HEK293T (cell line): Measurements from ENCODE around the gene MLLT10.

Experiments
- CTCF ChIA-PET: fragments of 350-600 bp; formaldehyde crosslinking; extraction: SDS; loops from one replicate; lab custom pipeline; 2021; ENCODE audit warnings: antibody characterized with exemption, inconsistent platforms; lab: Yijun Ruan, JAX
- POLR2A ChIA-PET: fragments of 350-600 bp; formaldehyde crosslinking; extraction: SDS; loops from one replicate; lab custom pipeline; 2020; ENCODE audit warnings: antibody characterized with exemption, inconsistent platforms; lab: Yijun Ruan, JAX
- DNase-seq: peaks from one replicate; pipeline ENCODE4 v3.0.0; 2012; ENCODE audit warnings: mixed read lengths; ENCODE audit errors: extremely low spot score
- ARNT ChIP-seq: fragments of 450-650 bp; IDR thresholded peaks from 2 replicates; pipeline ENCODE4 v1.6.1; 2017; ENCODE audit warnings: mild to moderate bottlenecking
- BHLHE40 ChIP-seq: fragments of 450-650 bp; IDR thresholded peaks from 2 replicates; pipeline ENCODE4 v1.6.1; 2016; ENCODE audit warnings: mild to moderate bottlenecking, moderate library complexity, borderline replicate concordance
- CTBP1 ChIP-seq: fragments of 450-650 bp; IDR thresholded peaks from 2 replicates; pipeline ENCODE4 v1.6.1; 2016; ENCODE audit warnings: borderline replicate concordance
- ELF4 ChIP-seq: fragments of 450-650 bp; IDR thresholded peaks from 2 replicates; pipeline ENCODE4 v1.6.1; 2017; ENCODE audit warnings: antibody characterized with exemption
- FOXA1 ChIP-seq: fragments of 450-650 bp; IDR thresholded peaks from 2 replicates; pipeline ENCODE4 v1.6.1; 2016; ENCODE audit warnings: mild to moderate bottlenecking
- FOXK2 ChIP-seq: fragments of 450-650 bp; IDR thresholded peaks from 2 replicates; pipeline ENCODE4 v1.6.1; 2016; ENCODE audit warnings: mild to moderate bottlenecking
- FOXM1 ChIP-seq: fragments of 450-650 bp; IDR thresholded peaks from 2 replicates; pipeline ENCODE4 v1.6.1; 2017; ENCODE audit warnings: mild to moderate bottlenecking, borderline replicate concordance
- HDGF ChIP-seq: fragments of 450-650 bp; IDR thresholded peaks from 2 replicates; pipeline ENCODE4 v1.6.1; 2017; ENCODE audit warnings: antibody characterized with exemption, borderline replicate concordance
- L3MBTL2 ChIP-seq: fragments of 450-650 bp; conservative IDR thresholded peaks from 2 replicates; pipeline ENCODE4 v1.6.1; 2016; ENCODE audit warnings: mild to moderate bottlenecking
- LEF1 ChIP-seq: fragments of 450-650 bp; IDR thresholded peaks from 2 replicates; pipeline ENCODE4 v1.6.1; 2017; ENCODE audit warnings: mild to moderate bottlenecking, borderline replicate concordance
- NFRKB ChIP-seq: fragments of 450-650 bp; IDR thresholded peaks from 2 replicates; pipeline ENCODE4 v1.6.1; 2016; ENCODE audit warnings: mild to moderate bottlenecking, moderate library complexity
- SP1 ChIP-seq: fragments of 450-650 bp; IDR thresholded peaks from 2 replicates; pipeline ENCODE4 v1.6.1; 2017
- SUZ12 ChIP-seq: fragments of 450-650 bp; IDR thresholded peaks from 2 replicates; pipeline ENCODE4 v1.6.1; 2016; ENCODE audit warnings: mild to moderate bottlenecking
- TARDBP ChIP-seq: fragments of 450-650 bp; IDR thresholded peaks from 2 replicates; pipeline ENCODE4 v1.6.1; 2016
- ZNF384 ChIP-seq: fragments of 450-650 bp; IDR thresholded peaks from 2 replicates; pipeline ENCODE4 v1.6.1; 2016
- TF ChIP-seq, protein P1 (sequence below): fragments of 450-650 bp; IDR thresholded peaks from 2 replicates; pipeline ENCODE4 v1.6.1; 2016

The MLLT10 gene

DNA sequence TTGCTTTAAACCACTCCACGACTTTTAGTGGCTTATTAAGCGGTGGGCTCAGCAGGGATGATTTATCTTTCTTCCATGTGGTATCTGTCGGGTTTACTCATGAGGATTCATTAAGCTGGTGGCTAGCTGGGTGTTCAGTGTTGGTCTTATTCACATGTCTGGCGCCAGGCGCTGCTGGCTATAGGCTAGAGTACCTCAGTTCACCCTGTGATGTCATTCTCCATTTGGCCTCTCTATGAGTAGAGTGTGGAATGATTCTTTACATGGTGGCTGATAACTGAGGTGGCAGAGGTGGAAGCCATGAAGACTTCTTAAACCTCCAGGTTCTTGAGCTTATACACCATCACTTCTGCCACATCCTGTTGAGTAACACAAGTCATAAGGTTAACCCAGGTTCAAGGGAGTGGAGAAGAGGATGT, 115.4 kb downstream of the MLLT10 start:
- POLR2A ChIA-PET: no interaction called here
- TF ChIP-seq SP1 (no peak), FOXA1 (no peak), ZNF384 (no peak), BHLHE40 (no peak), HDGF (no peak), L3MBTL2 (no peak), SUZ12 (no peak)
- TF ChIP-seq, protein P1, sequence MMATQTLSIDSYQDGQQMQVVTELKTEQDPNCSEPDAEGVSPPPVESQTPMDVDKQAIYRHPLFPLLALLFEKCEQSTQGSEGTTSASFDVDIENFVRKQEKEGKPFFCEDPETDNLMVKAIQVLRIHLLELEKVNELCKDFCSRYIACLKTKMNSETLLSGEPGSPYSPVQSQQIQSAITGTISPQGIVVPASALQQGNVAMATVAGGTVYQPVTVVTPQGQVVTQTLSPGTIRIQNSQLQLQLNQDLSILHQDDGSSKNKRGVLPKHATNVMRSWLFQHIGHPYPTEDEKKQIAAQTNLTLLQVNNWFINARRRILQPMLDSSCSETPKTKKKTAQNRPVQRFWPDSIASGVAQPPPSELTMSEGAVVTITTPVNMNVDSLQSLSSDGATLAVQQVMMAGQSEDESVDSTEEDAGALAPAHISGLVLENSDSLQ: peak; percentile 81
- CTCF ChIA-PET: no interaction called here
- DNase-seq: no peak

DNA sequence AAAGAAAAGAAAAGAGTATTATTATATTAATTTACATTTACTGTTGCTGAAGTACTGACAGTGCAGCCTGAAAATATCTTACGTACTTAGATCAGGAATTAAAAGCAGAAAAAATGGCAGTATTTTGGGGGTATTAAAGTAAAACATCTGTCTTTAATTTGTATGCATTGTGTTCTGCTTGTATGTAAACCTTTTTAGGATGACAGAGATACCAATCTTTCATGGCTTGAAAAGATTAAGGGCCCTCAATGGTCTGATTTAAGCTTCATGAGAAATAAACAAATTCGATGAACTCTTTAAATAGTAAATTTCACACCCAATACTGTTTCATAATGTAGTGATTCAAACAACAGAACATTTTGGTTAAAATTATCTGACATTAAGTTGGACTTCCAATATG, 116.3 kb downstream of the MLLT10 start:
- ChIA-PET POLR2A (no interaction called here), CTCF (no interaction called here)
- DNase-seq: no peak
- TF ChIP-seq LEF1 (no peak), FOXM1 (no peak), ELF4 (no peak), SP1 (no peak)

DNA sequence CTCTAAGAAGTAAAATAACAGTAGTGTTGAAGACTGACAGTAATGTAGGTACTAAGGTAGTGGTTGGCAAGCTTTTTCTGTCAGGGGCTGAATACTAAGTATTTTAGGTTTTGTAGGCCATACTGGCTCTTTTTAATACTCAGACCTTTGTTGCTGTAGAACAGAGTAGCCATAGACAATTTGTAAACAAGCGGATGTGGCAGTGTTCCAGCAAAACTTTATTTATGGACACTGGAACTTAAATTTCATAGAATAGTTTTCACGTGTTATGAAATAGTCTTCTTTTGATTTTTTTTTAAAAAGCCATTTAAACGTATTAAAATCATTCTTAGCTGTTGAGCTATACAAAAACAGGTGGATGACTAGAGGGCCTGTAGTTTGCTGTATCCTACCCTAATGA, 121.2 kb downstream of the MLLT10 start:
- POLR2A ChIA-PET: no interaction called here
- CTCF ChIA-PET: interaction anchor here (0.6 kb wide), 1 partner anchor 11 kb away, joined by 3 read pairs; no protein-coding TSS in a partner anchor
- no peak for DNase-seq
- TF ChIP-seq ELF4 (no peak), HDGF (no peak), SP1 (no peak), FOXA1 (no peak), FOXM1 (no peak), BHLHE40 (no peak), NFRKB (no peak)
- TF ChIP-seq, protein P1: no peak

DNA sequence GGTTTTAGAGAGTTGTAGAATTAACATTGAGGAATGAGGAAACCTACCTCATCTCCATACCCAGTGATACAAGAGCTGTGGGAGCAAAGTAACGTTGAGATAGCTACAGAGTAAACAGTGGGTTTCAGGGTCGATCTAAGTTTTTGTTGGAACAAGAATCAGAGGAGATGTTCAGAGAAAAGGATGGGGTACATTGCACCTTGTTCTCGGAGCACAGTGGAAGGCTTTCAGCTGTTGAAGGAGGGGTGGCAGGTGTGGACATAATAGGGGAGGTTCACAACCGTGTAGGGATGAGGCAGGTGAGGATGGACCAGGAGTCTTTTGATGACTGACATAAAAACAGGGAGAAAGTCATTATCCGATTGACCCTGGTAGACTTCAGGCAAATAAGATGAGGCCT, 121.7 kb downstream of the MLLT10 start:
- CTCF ChIA-PET: interaction anchor here (0.6 kb wide), 1 partner anchor 11 kb away, joined by 3 read pairs; no protein-coding TSS in a partner anchor
- no peak for DNase-seq
- TF ChIP-seq CTBP1 (no peak), LEF1 (no peak), SUZ12 (no peak), BHLHE40 (no peak), L3MBTL2 (no peak), ZNF384 (no peak), TARDBP (no peak)
- TF ChIP-seq, protein P1: no peak
- POLR2A ChIA-PET: no interaction called here

DNA sequence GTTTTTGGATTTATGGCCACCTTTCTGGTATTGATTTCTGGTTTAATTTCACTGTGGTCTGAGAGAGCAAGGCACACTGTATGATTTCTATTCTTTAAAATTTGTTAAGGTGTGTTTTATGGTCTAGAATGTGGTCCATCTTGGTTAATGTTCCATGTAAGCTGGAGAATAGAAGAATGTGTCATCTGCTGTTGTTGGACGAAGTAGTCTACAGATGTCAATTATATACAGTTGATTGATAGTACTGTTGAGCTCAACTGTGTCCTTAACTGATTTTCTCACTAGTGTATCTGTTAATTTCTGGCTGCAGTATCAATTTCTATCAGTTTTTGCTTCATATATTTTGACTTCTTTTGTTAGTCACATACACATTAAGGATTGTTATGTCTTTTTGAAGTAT, 127.1 kb downstream of the MLLT10 start:
- CTCF ChIA-PET: no interaction called here
- POLR2A ChIA-PET: no interaction called here
- TF ChIP-seq, protein P1: peak; percentile 52
- no peak for TF ChIP-seq LEF1

DNA sequence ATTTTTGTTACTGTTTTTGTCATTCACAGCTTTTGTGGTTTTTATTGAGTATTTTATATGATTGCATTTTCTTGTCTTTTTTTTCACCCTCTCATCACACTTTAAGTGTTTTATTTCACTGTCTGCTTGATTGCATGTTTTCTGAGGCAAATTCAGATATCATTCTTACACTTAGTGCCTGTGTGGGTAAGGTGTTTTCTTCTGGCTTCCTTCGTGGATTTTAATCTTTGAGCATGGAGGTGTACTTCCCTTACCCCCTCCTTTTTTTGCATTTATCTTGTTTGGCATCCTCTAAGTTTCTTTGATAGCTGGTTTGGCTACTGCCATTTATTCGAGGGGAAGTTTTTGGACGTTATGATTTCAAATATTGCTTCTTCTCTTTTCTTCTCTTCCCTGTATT, 127.9 kb downstream of the MLLT10 start:
- POLR2A ChIA-PET: no interaction called here
- TF ChIP-seq FOXA1 (no peak), BHLHE40 (no peak), HDGF (no peak), ZNF384 (no peak)
- TF ChIP-seq, protein P1: no peak
- no peak for DNase-seq
- CTCF ChIA-PET: no interaction called here

More for the DNA sequence above, 127.1 kb downstream of the MLLT10 start:
- DNase-seq: no peak

DNA sequence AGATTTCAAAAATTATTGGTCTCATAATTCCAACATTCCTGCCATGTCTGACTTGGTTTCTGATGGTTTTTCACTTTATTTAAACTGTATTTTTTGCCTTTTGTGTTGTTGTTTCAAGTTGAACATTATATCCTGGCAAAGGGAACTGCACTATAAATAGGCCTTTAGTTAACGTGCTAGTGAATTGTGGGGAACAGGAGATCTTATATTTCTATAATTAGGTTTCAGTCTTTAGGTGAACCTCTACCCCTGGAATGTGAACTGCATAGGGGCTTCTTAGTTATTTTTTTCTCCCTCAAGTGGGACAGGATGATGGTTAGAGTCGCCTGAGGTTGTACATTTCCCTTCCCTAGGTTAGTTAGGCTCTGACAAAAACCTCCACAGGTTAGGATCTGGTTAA, 128.6 kb downstream of the MLLT10 start:
- TF ChIP-seq SP1 (no peak), ARNT (no peak), ZNF384 (no peak), FOXM1 (no peak), FOXA1 (no peak), BHLHE40 (no peak), FOXK2 (no peak)
- TF ChIP-seq, protein P1: no peak
- ChIA-PET CTCF (no interaction called here), POLR2A (no interaction called here)
- DNase-seq: no peak
